ENCODE data around the gene EXOC3L2. TPM values are rescaled to one million over a fixed set of nuclear protein-coding genes. Genes with fewer than 3 reads are reported as not detected.

Gene EXOC3L2
- total and polyA plus RNA-seq, 10 of the 15 experiments (the other 5 are each of a cell fraction or from before 2014, with no cell fraction given) = not detected

- no peak for TF ChIP-seq IRF5 (IDR thresholded peaks at IDR 0.05; ENCODE audit: borderline replicate concordance)
Observed at GRCh38 chr19:45245334-45245787, at the start of gene EXOC3L2 (continued).

GRCh38 chr19:45294291-45295029 lies 49.3 kb upstream of the EXOC3L2 start:
- ChIA-PET CTCF (no interaction called here), POLR2A (no interaction called here), SMC1A (ENCODE audit: uncharacterized antibody, unreplicated experiment) (no interaction called here), RAD21 (ENCODE audit: unreplicated experiment) (no interaction called here)
- intact Hi-C loops (cut with micrococcal nuclease; ENCODE audit: unreplicated experiment) = no loop called here
- Histone ChIP-seq H3K79me2 (ENCODE audit: control insufficient read depth, insufficient read depth, low read length) (no peaks in the 10 kb centered on the region), H3K4me1 (ENCODE audit: control insufficient read depth, insufficient read depth, low read length) (no peaks in the 10 kb centered on the region), H3K36me3 (ENCODE audit: control insufficient read depth in 2 of 2, insufficient read depth in 2 of 2, low read length in 1 of 2) (no peaks in the 10 kb centered on the region; a peak in 1 of 4 replicates), H3K4me2 (ENCODE audit: control insufficient read depth, insufficient read depth) (no peak overlapping the region), H3K4me3 (no peak overlapping the region), H2AFZ (ENCODE audit: control insufficient read depth, low read depth, low read length) (no peak overlapping the region), H3K27ac (ENCODE audit: control insufficient read depth, insufficient read depth) (no peak overlapping the region), H3K9ac (ENCODE audit: control insufficient read depth, insufficient read depth, low read length) (no peak overlapping the region), H3K27me3 (replicated peaks in 1 of 2; ENCODE audit: control insufficient read depth in 2 of 2, insufficient read depth in 2 of 2, low read length in 1 of 2) (no peaks in the 10 kb centered on the region), H3K9me3 (replicated peaks; ENCODE audit: control insufficient read depth, insufficient read depth, low read length) (no peaks in the 10 kb centered on the region), H4K20me1 (ENCODE audit: control insufficient read depth, insufficient read depth) (no peaks in the 10 kb centered on the region)
- WGBS (ENCODE audit: insufficient coverage, insufficient replicate concordance, low lambda C conversion rate, missing lambda C conversion rate) = 86% methylated on average over 12 of the region's 12 CpGs
- in situ Hi-C loops (cut with MboI) = no loop called here
- no peak for FAIRE-seq
- TF ChIP-seq MAX (IDR thresholded peaks at IDR 0.05; ENCODE audit: low read depth, low read length) (no peak), KDM1A (IDR thresholded peaks at IDR 0.05; ENCODE audit: borderline replicate concordance) (no peak), GATAD2B (conservative IDR thresholded peaks at IDR 0.05; ENCODE audit: low read depth) (no peak), KAT2A (conservative IDR thresholded peaks at IDR 0.05; ENCODE audit: control insufficient read depth, low read depth, low read length) (no peak), NFIC (IDR thresholded peaks at IDR 0.05; ENCODE audit: low read depth, low read length) (no peak), MTA3 (IDR thresholded peaks at IDR 0.05; ENCODE audit: borderline replicate concordance, low read length) (no peak), ZNF384 (IDR thresholded peaks at IDR 0.05; ENCODE audit: borderline replicate concordance, low read depth, low read length) (no peak), TCF7 (IDR thresholded peaks at IDR 0.05; ENCODE audit: borderline replicate concordance) (no peak), POLR2A (IDR thresholded peaks at IDR 0.05; ENCODE audit: low read depth, low read length) (no peak), SKIL (IDR thresholded peaks at IDR 0.05; ENCODE audit: low read depth, poor library complexity, severe bottlenecking) (no peak), TCF12 (IDR thresholded peaks at IDR 0.05; ENCODE audit: low read depth, low read length) (no peak), MLLT1 (IDR thresholded peaks at IDR 0.05) (no peak), CBX3 (IDR thresholded peaks at IDR 0.05; ENCODE audit: borderline replicate concordance, low read depth) (no peak), ZNF274 (IDR thresholded peaks at IDR 0.05; ENCODE audit: insufficient read depth, insufficient read length) (no peak)
- BruUV-seq (replicated peaks) = no TSS peak
- DNase-seq (ENCODE audit: low read depth, low spot score) = no peak
- no peak for ATAC-seq

All from GM12878 (cell line).